Measurements from ENCODE around the gene CNTFR.

GRCh38 chr9:34606905-34607304, 17.4 kb upstream of the CNTFR start:
- no peak for TF ChIP-seq POLR2A (IDR thresholded peaks at IDR 0.05)
- no peak for TF ChIP-seq CTCF (IDR thresholded peaks at IDR 0.05 in 4 of 5, conservative IDR thresholded peaks at IDR 0.05 in 1 of 5)
